GM18870 (cell line): ENCODE measurements around the gene TBC1D3L.
"Not testable (repeated sequence)": the region's sequence is repeated elsewhere in the genome, so short reads cannot be mapped to it uniquely, and the experiment has no call there.

Source experiments
- ATAC-seq: cut with Tn5 transposase; IDR thresholded peaks from one replicate; pipeline ENCODE4 v1.9.1; 2021; ENCODE audit warnings: moderate library complexity; ENCODE audit not compliant: unreplicated experiment

Gene TBC1D3L

DNA sequence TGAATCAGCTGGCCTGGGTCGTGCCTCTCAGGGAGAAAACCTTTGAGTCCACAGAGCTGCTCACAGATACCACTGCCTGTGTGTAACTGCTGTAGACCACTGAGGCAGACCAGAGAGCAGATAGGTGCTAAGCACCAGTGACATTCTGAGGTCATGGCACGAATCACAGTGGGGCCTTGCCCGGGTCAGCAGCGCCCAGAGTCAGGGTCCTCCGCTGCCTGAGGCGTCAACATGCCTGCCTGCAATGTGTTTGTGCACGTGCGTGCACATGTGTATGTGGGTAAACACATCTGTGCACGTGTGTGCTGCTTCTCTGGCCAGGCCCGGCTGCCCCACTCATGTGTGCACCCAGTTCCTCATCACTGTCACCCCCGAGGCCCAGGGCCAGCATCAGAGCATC is at the start of gene TBC1D3L:
Gene TBC1D3L (minus strand): TSS at position 101 of the 400 bp plus-strand sequence. CDS start 1,540 bp downstream, outside the sequence.
- ATAC-seq = not testable (repeated sequence)

DNA sequence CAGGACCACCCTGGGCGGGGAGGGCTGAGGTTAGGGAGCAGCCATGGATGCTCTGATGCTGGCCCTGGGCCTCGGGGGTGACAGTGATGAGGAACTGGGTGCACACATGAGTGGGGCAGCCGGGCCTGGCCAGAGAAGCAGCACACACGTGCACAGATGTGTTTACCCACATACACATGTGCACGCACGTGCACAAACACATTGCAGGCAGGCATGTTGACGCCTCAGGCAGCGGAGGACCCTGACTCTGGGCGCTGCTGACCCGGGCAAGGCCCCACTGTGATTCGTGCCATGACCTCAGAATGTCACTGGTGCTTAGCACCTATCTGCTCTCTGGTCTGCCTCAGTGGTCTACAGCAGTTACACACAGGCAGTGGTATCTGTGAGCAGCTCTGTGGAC is 14.8 kb upstream of the TBC1D3L start, which contains the start of gene TBC1D3D:
Gene TBC1D3D (plus strand): TSS at position 301 of the 400 bp plus-strand sequence. CDS start 1,585 bp downstream, outside the sequence.
- not testable (repeated sequence) for ATAC-seq
